ENCODE measurements around the gene PIP5KL1.

DNA sequence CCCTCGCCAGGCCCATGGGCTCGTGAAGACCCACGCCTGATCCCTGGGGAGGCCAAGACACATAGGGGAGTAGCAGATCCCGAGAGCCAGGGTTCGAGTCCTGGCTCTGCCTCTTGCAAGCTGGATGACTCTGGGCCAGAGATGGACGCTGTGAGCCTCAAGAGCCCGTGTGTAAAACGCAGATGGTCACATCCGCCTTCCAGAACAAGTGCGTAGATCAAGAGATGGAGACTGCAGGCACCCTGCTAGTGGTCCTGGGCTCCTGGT, 22.0 kb downstream of the PIP5KL1 start:
- TF ChIP-seq, protein P1, sequence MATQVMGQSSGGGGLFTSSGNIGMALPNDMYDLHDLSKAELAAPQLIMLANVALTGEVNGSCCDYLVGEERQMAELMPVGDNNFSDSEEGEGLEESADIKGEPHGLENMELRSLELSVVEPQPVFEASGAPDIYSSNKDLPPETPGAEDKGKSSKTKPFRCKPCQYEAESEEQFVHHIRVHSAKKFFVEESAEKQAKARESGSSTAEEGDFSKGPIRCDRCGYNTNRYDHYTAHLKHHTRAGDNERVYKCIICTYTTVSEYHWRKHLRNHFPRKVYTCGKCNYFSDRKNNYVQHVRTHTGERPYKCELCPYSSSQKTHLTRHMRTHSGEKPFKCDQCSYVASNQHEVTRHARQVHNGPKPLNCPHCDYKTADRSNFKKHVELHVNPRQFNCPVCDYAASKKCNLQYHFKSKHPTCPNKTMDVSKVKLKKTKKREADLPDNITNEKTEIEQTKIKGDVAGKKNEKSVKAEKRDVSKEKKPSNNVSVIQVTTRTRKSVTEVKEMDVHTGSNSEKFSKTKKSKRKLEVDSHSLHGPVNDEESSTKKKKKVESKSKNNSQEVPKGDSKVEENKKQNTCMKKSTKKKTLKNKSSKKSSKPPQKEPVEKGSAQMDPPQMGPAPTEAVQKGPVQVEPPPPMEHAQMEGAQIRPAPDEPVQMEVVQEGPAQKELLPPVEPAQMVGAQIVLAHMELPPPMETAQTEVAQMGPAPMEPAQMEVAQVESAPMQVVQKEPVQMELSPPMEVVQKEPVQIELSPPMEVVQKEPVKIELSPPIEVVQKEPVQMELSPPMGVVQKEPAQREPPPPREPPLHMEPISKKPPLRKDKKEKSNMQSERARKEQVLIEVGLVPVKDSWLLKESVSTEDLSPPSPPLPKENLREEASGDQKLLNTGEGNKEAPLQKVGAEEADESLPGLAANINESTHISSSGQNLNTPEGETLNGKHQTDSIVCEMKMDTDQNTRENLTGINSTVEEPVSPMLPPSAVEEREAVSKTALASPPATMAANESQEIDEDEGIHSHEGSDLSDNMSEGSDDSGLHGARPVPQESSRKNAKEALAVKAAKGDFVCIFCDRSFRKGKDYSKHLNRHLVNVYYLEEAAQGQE (IDR thresholded peaks at IDR 0.05; ENCODE audit: low read depth), result no peak
- TF ChIP-seq NFIC (IDR thresholded peaks at IDR 0.05), result no peak
- TF ChIP-seq, protein P2, sequence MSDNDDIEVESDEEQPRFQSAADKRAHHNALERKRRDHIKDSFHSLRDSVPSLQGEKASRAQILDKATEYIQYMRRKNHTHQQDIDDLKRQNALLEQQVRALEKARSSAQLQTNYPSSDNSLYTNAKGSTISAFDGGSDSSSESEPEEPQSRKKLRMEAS (IDR thresholded peaks at IDR 0.05), result no peak
- TF ChIP-seq EP300 (IDR thresholded peaks at IDR 0.05; ENCODE audit: borderline replicate concordance), result no peak
